GM23248 (cell line): Measurements from ENCODE around the gene CORO2A.

Experiments
- EZH2 ChIP-seq: fragments of 200-600 bp; sonication (generic); IDR thresholded peaks from 2 replicates; pipeline ENCODE4 v1.6.1; 2018; ENCODE audit warnings: antibody characterized with exemption, mild to moderate bottlenecking; ENCODE audit not compliant: insufficient read depth, poor library complexity, severe bottlenecking
- EZH2phosphoT487 ChIP-seq: fragments of 200-600 bp; sonication (generic); IDR thresholded peaks from 2 replicates; pipeline ENCODE4 v1.6.1; 2018; ENCODE audit warnings: antibody characterized with exemption, moderate library complexity, mild to moderate bottlenecking, low read depth; ENCODE audit not compliant: insufficient read depth

GRCh38 chr9:98218562-98219363 is 26.3 kb upstream of the CORO2A start:
- TF ChIP-seq EZH2phosphoT487, result no peak
- no peak for TF ChIP-seq EZH2
